Measurements from ENCODE around the gene ITPK1.

Gene ITPK1

GRCh38 chr14:93115069-93115820 lies 480 bp downstream of the ITPK1 start:
- Histone ChIP-seq H4K5ac (ENCODE audit: low read length) (no peak overlapping the region), H3K27ac (ENCODE audit: low read depth, low read length) (peak overlapping the region; percentile 96), H2AK5ac (ENCODE audit: low read length) (no peak overlapping the region), H3K36me3 (ENCODE audit: control insufficient read depth, insufficient read depth, low read length) (no peaks in the 10 kb centered on the region), H2BK120ac (ENCODE audit: low read depth, low read length) (peak overlapping the region; percentile 51), H3K27me3 (ENCODE audit: insufficient read depth, low read length, poor library complexity) (no peaks in the 10 kb centered on the region), H3K4me3 (ENCODE audit: low read length) (peak overlapping the region; percentile 82), H3K79me1 (ENCODE audit: low read length) (peaks cover 1% of the 10 kb centered on the region), H3K23ac (ENCODE audit: low read length) (peak overlapping the region; percentile 66), H3K56ac (ENCODE audit: low read length) (peak overlapping the region; percentile 85), H3K4me1 (ENCODE audit: control insufficient read depth, low read depth, low read length) (peaks cover 4% of the 10 kb centered on the region), H3K4me2 (ENCODE audit: low read length) (peak overlapping the region; percentile 43), H3K4ac (ENCODE audit: low read depth, low read length) (peak overlapping the region; percentile 42), H2BK15ac (replicated peaks; ENCODE audit: low read depth) (no peak overlapping the region), H3K79me2 (ENCODE audit: control insufficient read depth, insufficient read depth, low read length) (peaks cover 8% of the 10 kb centered on the region), H3K18ac (ENCODE audit: low read length) (peak overlapping the region; percentile 96), H2BK5ac (ENCODE audit: low read length) (no peak overlapping the region), H4K8ac (ENCODE audit: low read depth, low read length) (peak overlapping the region; percentile 98), H3K9ac (ENCODE audit: low read length) (peak overlapping the region; percentile 84)
- WGBS (ENCODE audit: extremely low coverage, insufficient coverage, low lambda C conversion rate): no CpG with 5 or more reads among the region's 99 CpGs
- peak; percentile 86 for DNase-seq

- Histone ChIP-seq H3K4ac (ENCODE audit: low read depth, low read length) (no peak overlapping the region), H2BK120ac (ENCODE audit: low read depth, low read length) (no peak overlapping the region), H3K27me3 (ENCODE audit: insufficient read depth, low read length, poor library complexity) (no peaks in the 10 kb centered on the region), H3K56ac (ENCODE audit: low read length) (peak overlapping the region; percentile 85), H2AK5ac (ENCODE audit: low read length) (no peak overlapping the region), H3K27ac (ENCODE audit: low read depth, low read length) (no peak overlapping the region), H3K9ac (ENCODE audit: low read length) (peak overlapping the region; percentile 84), H3K79me1 (ENCODE audit: low read length) (peaks cover 1% of the 10 kb centered on the region), H3K23ac (ENCODE audit: low read length) (peak overlapping the region; percentile 66), H2BK5ac (ENCODE audit: low read length) (no peak overlapping the region), H2BK15ac (replicated peaks; ENCODE audit: low read depth) (no peak overlapping the region), H4K8ac (ENCODE audit: low read depth, low read length) (no peak overlapping the region), H3K4me3 (ENCODE audit: low read length) (peak overlapping the region; percentile 82), H3K4me1 (ENCODE audit: control insufficient read depth, low read depth, low read length) (peaks cover 4% of the 10 kb centered on the region), H3K36me3 (ENCODE audit: control insufficient read depth, insufficient read depth, low read length) (no peaks in the 10 kb centered on the region), H3K4me2 (ENCODE audit: low read length) (peak overlapping the region; percentile 43), H3K79me2 (ENCODE audit: control insufficient read depth, insufficient read depth, low read length) (peaks cover 10% of the 10 kb centered on the region), H3K18ac (ENCODE audit: low read length) (peak overlapping the region; percentile 43), H4K5ac (ENCODE audit: low read length) (no peak overlapping the region)
- no peak for DNase-seq
- WGBS (ENCODE audit: extremely low coverage, insufficient coverage, low lambda C conversion rate): no CpG with 5 or more reads among the region's 38 CpGs
Observed at GRCh38 chr14:93114713-93115068, 1.0 kb downstream of the ITPK1 start.

- DNase-seq: peak; percentile 27
- Histone ChIP-seq H3K36me3 (ENCODE audit: control insufficient read depth, insufficient read depth, low read length) (no peaks in the 10 kb centered on the region), H3K79me1 (ENCODE audit: low read length) (peaks cover 1% of the 10 kb centered on the region), H3K4ac (ENCODE audit: low read depth, low read length) (no peak overlapping the region), H3K4me2 (ENCODE audit: low read length) (peak overlapping the region; percentile 43), H2AK5ac (ENCODE audit: low read length) (no peak overlapping the region), H4K8ac (ENCODE audit: low read depth, low read length) (no peak overlapping the region), H3K4me1 (ENCODE audit: control insufficient read depth, low read depth, low read length) (peaks cover 4% of the 10 kb centered on the region), H3K23ac (ENCODE audit: low read length) (no peak overlapping the region), H2BK5ac (ENCODE audit: low read length) (no peak overlapping the region), H3K18ac (ENCODE audit: low read length) (no peak overlapping the region), H3K9ac (ENCODE audit: low read length) (peak overlapping the region; percentile 84), H3K4me3 (ENCODE audit: low read length) (peak overlapping the region; percentile 82), H3K79me2 (ENCODE audit: control insufficient read depth, insufficient read depth, low read length) (peaks cover 13% of the 10 kb centered on the region), H3K56ac (ENCODE audit: low read length) (peak overlapping the region; percentile 85), H2BK120ac (ENCODE audit: low read depth, low read length) (no peak overlapping the region), H3K27ac (ENCODE audit: low read depth, low read length) (no peak overlapping the region), H4K5ac (ENCODE audit: low read length) (no peak overlapping the region), H3K27me3 (ENCODE audit: insufficient read depth, low read length, poor library complexity) (no peaks in the 10 kb centered on the region), H2BK15ac (replicated peaks; ENCODE audit: low read depth) (no peak overlapping the region)
- no CpG with 5 or more reads among the region's 18 CpGs for WGBS (ENCODE audit: extremely low coverage, insufficient coverage, low lambda C conversion rate)
Observed at GRCh38 chr14:93114068-93114710, 1.5 kb downstream of the ITPK1 start.

GRCh38 chr14:93113678-93114067 lies 2.1 kb downstream of the ITPK1 start:
- Histone ChIP-seq H2AK5ac (ENCODE audit: low read length) (no peak overlapping the region), H2BK5ac (ENCODE audit: low read length) (no peak overlapping the region), H3K23ac (ENCODE audit: low read length) (no peak overlapping the region), H2BK15ac (replicated peaks; ENCODE audit: low read depth) (no peak overlapping the region), H3K9ac (ENCODE audit: low read length) (peak overlapping the region; percentile 22), H3K56ac (ENCODE audit: low read length) (no peak overlapping the region), H3K36me3 (ENCODE audit: control insufficient read depth, insufficient read depth, low read length) (no peaks in the 10 kb centered on the region), H4K8ac (ENCODE audit: low read depth, low read length) (no peak overlapping the region), H3K27ac (ENCODE audit: low read depth, low read length) (no peak overlapping the region), H3K4me2 (ENCODE audit: low read length) (no peak overlapping the region), H3K4me3 (ENCODE audit: low read length) (no peak overlapping the region), H3K18ac (ENCODE audit: low read length) (no peak overlapping the region), H2BK120ac (ENCODE audit: low read depth, low read length) (no peak overlapping the region), H3K79me1 (ENCODE audit: low read length) (peaks cover 1% of the 10 kb centered on the region), H3K27me3 (ENCODE audit: insufficient read depth, low read length, poor library complexity) (no peaks in the 10 kb centered on the region), H4K5ac (ENCODE audit: low read length) (no peak overlapping the region), H3K4me1 (ENCODE audit: control insufficient read depth, low read depth, low read length) (peaks cover 4% of the 10 kb centered on the region), H3K79me2 (ENCODE audit: control insufficient read depth, insufficient read depth, low read length) (peaks cover 14% of the 10 kb centered on the region), H3K4ac (ENCODE audit: low read depth, low read length) (no peak overlapping the region)
- no peak for DNase-seq
- no CpG with 5 or more reads among the region's 8 CpGs for WGBS (ENCODE audit: extremely low coverage, insufficient coverage, low lambda C conversion rate)

- Histone ChIP-seq H3K9ac (ENCODE audit: low read length) (peak overlapping the region; percentile 10), H3K56ac (ENCODE audit: low read length) (peak overlapping the region; percentile 25), H2AK5ac (ENCODE audit: low read length) (no peak overlapping the region), H3K4me3 (ENCODE audit: low read length) (no peak overlapping the region), H3K27me3 (ENCODE audit: insufficient read depth, low read length, poor library complexity) (no peaks in the 10 kb centered on the region), H3K4ac (ENCODE audit: low read depth, low read length) (no peak overlapping the region), H3K27ac (ENCODE audit: low read depth, low read length) (no peak overlapping the region), H2BK15ac (replicated peaks; ENCODE audit: low read depth) (no peak overlapping the region), H3K36me3 (ENCODE audit: control insufficient read depth, insufficient read depth, low read length) (no peaks in the 10 kb centered on the region), H3K18ac (ENCODE audit: low read length) (no peak overlapping the region), H4K5ac (ENCODE audit: low read length) (no peak overlapping the region), H3K4me1 (ENCODE audit: control insufficient read depth, low read depth, low read length) (peaks cover 4% of the 10 kb centered on the region), H3K79me1 (ENCODE audit: low read length) (peaks cover 4% of the 10 kb centered on the region), H3K4me2 (ENCODE audit: low read length) (peak overlapping the region; percentile 14), H3K79me2 (ENCODE audit: control insufficient read depth, insufficient read depth, low read length) (peaks cover 16% of the 10 kb centered on the region), H4K8ac (ENCODE audit: low read depth, low read length) (no peak overlapping the region), H2BK5ac (ENCODE audit: low read length) (no peak overlapping the region), H2BK120ac (ENCODE audit: low read depth, low read length) (no peak overlapping the region), H3K23ac (ENCODE audit: low read length) (no peak overlapping the region)
- no CpG with 5 or more reads among the region's 15 CpGs for WGBS (ENCODE audit: extremely low coverage, insufficient coverage, low lambda C conversion rate)
- DNase-seq: peak; percentile 89
Observed at GRCh38 chr14:93112891-93113677, 2.6 kb downstream of the ITPK1 start.
